Right cardiac atrium (tissue), 5 donors: Measurements from ENCODE around the gene ATP1B3. TPM values are rescaled to one million over a fixed set of nuclear protein-coding genes. Genes with fewer than 3 reads are reported as not detected.
A peak's percentile ranks its signal among the peaks of the same experiment; 100 is the strongest.
"Not testable (repeated sequence)": the region's sequence is repeated elsewhere in the genome, so short reads cannot be mapped to it uniquely, and the experiment has no call there.

ENCODE experiments used
- ATAC-seq, 2 donors: fragments of 200-7000 bp; cut with Tn5 transposase; one replicate each; pipeline versions ENCODE4 v1.8.0 to v1.9.1; 2020; ENCODE audit warnings: moderate library complexity in 2 of 2, mild to moderate bottlenecking in 1 of 2
- DNase-seq, 3 donors: peaks; one replicate each; pipeline ENCODE4 v3.0.0-alpha.2; 2020
- H3K27ac ChIP-seq: one replicate; pipeline ENCODE4 v1.5.1; 2013; ENCODE audit warnings: mild to moderate bottlenecking, low read length, control low read depth, moderate library complexity
- H3K27me3 ChIP-seq: one replicate; pipeline ENCODE4 v1.6.1; 2013; ENCODE audit not compliant: control insufficient read depth, insufficient read depth
- H3K4me1 ChIP-seq: one replicate; pipeline ENCODE4 v1.6.1; 2013; ENCODE audit warnings: low read length; ENCODE audit not compliant: control insufficient read depth, insufficient read depth
- H3K4me3 ChIP-seq: one replicate; pipeline ENCODE4 v1.5.1; 2013; ENCODE audit warnings: low read length, control low read depth
- H3K9me3 ChIP-seq: one replicate; pipeline ENCODE4 v1.6.1; 2013; ENCODE audit warnings: low read length; ENCODE audit not compliant: control insufficient read depth
- WGBS: extraction: QIAGEN DNeasy Blood & Tissue Kit; methylation state at CpG from one replicate; pipeline ENCODE4 v1.1.7; 2013; 5-methylcytosine and 5-hydroxymethylcytosine counted together
- intact Hi-C, 4 donors: fragments of 100-400 bp; cut with DNase I; formaldehyde crosslinking; loops; one replicate each; pipeline versions ENCODE4 v1.11.0 to v1.14.0; 2022 to 2023
- polyA plus RNA-seq: library from polyadenylated mRNA; stranded (reverse); fragments of 200-250 nt; gene quantifications from one replicate; pipeline ENCODE4 v1.2.3, GENCODE V29; 2013
- total RNA-seq, 4 donors: library from RNA; stranded (reverse); fragmentation: NEBNext Ultra II Directional; extraction: Animal tissue kit (Norgen Biotek cat#: 25700); gene quantifications; one replicate each; pipeline ENCODE4 v1.2.1, GENCODE V29; 2021
- donor health status: healthy with polysubstance abuse.
- donor health status: DM: no; HTN: yes; CAD: no.
- donor health status: DM: no; HTN: no; CAD: no.
- donor health status: DM: no; HTN: yes; CAD: no; lungs with severe emphysema.
- donor health status: DM: yes; HTN: yes; CAD: no.

Gene ATP1B3
- total and polyA plus RNA-seq, 5 donors, result 29.2 to 77.3 (median 51.4) TPM

DNA sequence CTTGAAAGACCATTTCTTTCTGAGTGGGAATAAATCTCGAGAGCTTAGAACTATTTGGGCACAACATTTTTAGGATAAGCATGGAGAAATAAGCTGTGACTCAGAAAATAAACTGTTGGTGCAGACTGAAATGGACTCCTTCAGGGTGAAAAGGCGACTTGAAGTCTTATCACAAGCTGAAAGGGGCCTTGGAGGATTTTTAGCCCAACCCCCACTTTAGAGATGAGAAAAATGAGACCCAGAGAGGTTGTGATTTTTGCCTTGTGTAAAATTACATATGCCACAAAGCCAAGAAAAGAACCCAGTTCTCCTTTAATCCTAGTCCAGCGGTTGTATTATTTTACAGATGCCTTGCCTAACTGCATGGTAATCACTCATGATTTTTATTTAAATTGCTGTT, 1.5 kb downstream of the ATP1B3 start:
- ATAC-seq (no peak), DNase-seq (no peak)
- 38% methylated on average over 3 of the region's 3 CpGs for WGBS
- intact Hi-C loops, result loop anchor here in 1 of 4 donors (10.0 kb wide), 2 partner anchors 83 to 143 kb away; partner anchors contain the start of gene RNF7
- Histone ChIP-seq H3K4me1 (peaks cover 2% of the 10 kb centered on the region), H3K27me3 (no peaks in the 10 kb centered on the region), H3K9me3 (no peaks in the 10 kb centered on the region), H3K27ac (no peak overlapping the region), H3K4me3 (peak overlapping the region; percentile 99)

DNA sequence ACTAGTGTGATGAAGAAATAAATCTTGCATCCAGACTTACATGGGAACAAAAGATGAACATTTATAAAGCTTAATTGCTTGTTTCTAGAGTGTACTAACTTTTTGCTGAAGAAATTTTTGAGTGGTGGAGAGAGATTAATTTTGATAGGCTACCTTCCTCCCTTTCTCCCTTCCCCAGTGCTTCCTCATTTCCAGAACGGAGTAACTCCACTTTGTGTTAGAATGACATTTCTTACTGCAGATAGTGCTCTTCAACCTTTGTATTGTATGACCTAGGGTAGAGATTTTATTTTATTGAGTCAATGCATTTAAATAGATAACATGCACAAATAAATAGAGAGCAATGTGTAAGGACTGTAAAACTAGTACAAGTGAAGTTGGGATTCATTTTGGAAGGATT, 1.9 kb downstream of the ATP1B3 start:
- Histone ChIP-seq H3K27me3 (no peaks in the 10 kb centered on the region), H3K4me1 (peaks cover 3% of the 10 kb centered on the region), H3K9me3 (no peaks in the 10 kb centered on the region), H3K27ac (no peak overlapping the region), H3K4me3 (peak overlapping the region; percentile 99)
- intact Hi-C loops, result loop anchor here in 1 of 4 donors (10.0 kb wide), 2 partner anchors 84 to 144 kb away; partner anchors contain the start of gene RNF7
- DNase-seq, result no peak
- ATAC-seq, result no peak
- WGBS, result 35% methylated on average over 1 of the region's 1 CpG

DNA sequence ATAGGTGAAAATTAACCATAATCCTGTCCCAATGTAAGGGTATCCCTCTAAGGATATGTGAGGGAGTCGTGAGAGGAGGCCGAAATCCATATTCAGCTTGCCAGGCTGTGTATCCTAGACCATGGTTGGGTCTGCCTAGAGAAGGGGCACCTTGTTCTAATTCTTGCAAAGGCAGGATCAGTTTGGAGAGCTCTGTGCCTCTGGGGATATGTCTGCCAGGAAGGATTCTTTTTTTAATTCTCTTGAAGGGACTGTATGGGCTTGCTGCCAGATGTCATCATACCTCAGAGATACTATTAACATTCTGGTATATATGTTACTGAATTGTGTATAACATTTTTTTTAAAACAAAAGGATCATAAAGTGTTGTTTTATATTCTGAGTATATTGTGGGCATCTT, 2.4 kb downstream of the ATP1B3 start:
- intact Hi-C loops, result loop anchor here in 1 of 4 donors (10.0 kb wide), 2 partner anchors 84 to 144 kb away; partner anchors contain the start of gene RNF7
- Histone ChIP-seq H3K4me1 (peaks cover 3% of the 10 kb centered on the region), H3K9me3 (no peaks in the 10 kb centered on the region), H3K27ac (no peak overlapping the region), H3K4me3 (peak overlapping the region; percentile 30), H3K27me3 (no peaks in the 10 kb centered on the region)
- WGBS, result 78% methylated on average over 2 of the region's 2 CpGs
- ATAC-seq (no peak), DNase-seq (no peak)

DNA sequence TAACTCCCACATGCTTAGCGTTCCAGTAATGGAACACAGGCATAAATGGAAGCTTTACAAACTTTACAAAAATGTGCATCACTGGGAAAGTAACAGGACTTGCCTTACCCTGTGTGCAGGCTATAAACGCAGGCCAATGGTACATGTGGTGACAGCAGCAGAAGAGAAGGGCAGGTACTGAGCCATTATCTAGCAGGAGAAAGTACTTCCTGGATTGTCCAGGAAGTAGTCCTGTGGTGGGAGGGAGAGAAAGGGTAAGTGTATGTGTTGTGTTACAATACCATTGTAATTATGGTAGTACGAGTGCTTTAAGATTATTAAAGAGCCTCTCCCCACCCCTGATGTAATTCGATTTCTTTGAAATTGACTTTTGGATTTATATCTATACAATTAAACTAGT, 5.3 kb downstream of the ATP1B3 start:
- H3K4me1 ChIP-seq, result peaks cover 3% of the 10 kb centered on the region
- 88% methylated on average over 4 of the region's 4 CpGs for WGBS
- no peaks in the 10 kb centered on the region for H3K9me3 ChIP-seq
- ATAC-seq (no peak), DNase-seq (no peak)
- H3K4me3 ChIP-seq, result no peak overlapping the region
- H3K27me3 ChIP-seq, result no peaks in the 10 kb centered on the region
- H3K27ac ChIP-seq, result no peak overlapping the region
- intact Hi-C loops, result no loop called here

DNA sequence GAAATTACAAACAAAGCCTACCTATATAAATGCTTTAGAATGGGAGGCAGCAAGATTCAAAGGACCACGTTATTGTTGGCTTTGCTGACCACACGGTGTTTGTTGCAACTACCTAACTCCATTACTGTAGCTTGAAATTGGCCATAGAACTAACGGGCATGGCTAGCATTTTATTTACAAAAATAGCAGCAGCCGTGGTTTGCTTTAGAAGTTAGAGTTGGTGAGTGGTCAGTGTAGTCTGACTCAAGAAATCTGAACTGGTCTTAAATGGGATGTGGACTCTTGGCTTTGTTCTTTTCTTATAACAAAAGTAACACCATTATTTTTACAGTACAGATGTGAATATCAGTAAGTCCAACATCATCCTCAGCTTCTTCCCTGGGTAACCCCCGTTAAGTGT, 10.6 kb downstream of the ATP1B3 start:
- intact Hi-C loops, result no loop called here
- no peak overlapping the region for H3K27ac ChIP-seq
- no peak overlapping the region for H3K4me3 ChIP-seq
- no peaks in the 10 kb centered on the region for H3K27me3 ChIP-seq
- no peak for ATAC-seq
- DNase-seq, result no peak
- H3K4me1 ChIP-seq, result peaks cover 1% of the 10 kb centered on the region
- H3K9me3 ChIP-seq, result no peaks in the 10 kb centered on the region
- 96% methylated on average over 5 of the region's 5 CpGs for WGBS

DNA sequence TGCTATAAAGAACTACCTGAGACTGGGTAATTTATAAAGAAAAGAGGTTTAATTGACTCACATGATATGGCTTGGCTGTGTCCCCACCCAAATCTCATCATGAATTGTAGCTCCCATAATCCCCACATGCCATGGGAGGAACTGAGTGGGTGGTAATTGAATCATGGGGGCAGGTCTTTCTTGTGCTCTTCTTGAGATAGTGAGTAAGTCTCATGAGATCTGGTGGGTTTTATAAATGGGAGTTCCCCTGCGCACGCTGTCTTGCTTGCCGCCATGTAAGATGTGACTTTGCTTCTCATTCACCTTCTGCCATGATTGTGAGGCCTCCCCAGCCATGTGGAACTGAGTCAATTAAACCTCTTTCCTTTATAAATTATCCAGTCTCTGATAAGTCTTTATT, 12.1 kb downstream of the ATP1B3 start:
- intact Hi-C loops, result not testable (repeated sequence)
- WGBS, result 63% methylated on average over 3 of the region's 3 CpGs

DNA sequence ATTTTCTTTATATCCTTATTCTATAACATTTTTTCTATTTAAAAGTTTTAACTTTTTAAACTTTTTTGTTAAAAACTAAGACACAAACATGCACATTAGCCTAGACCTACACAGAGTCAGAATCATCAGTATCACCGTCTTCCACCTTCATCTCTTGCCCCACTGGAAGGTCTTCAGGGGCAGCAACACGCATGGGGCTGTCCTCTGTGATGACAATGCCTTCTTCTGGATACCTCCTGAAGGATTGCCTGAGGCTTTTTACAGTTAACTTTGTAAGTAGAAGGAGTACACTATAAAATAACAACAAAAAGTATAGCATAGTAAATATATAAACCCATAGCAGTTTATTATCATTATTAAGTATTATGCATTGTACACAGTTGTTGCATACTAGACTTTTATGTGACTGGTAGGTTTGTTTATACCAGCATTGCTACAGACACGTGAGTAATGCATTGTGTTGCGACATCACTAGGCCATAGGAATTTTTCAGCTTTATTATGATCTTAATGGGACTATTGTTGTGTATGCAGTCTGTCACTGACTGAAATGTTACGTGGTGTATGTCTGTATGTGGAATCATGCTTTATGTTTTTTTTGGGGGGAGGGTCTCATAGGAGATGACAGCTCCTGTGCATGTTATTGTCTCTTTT, 18.2 kb downstream of the ATP1B3 start:
- H3K27me3 ChIP-seq, result no peaks in the 10 kb centered on the region
- no peaks in the 10 kb centered on the region for H3K9me3 ChIP-seq
- intact Hi-C loops, result no loop called here
- 85% methylated on average over 5 of the region's 5 CpGs for WGBS
- H3K4me3 ChIP-seq, result no peak overlapping the region
- H3K4me1 ChIP-seq, result no peaks in the 10 kb centered on the region
- DNase-seq, result no peak
- H3K27ac ChIP-seq, result no peak overlapping the region
- peak in 1 of 2 donors; percentile 56 for ATAC-seq

More for the DNA sequence above, 12.1 kb downstream of the ATP1B3 start:
- not testable (repeated sequence) for H3K4me1 ChIP-seq, H3K9me3 ChIP-seq, H3K27me3 ChIP-seq, DNase-seq, H3K4me3 ChIP-seq, ATAC-seq, H3K27ac ChIP-seq

DNA sequence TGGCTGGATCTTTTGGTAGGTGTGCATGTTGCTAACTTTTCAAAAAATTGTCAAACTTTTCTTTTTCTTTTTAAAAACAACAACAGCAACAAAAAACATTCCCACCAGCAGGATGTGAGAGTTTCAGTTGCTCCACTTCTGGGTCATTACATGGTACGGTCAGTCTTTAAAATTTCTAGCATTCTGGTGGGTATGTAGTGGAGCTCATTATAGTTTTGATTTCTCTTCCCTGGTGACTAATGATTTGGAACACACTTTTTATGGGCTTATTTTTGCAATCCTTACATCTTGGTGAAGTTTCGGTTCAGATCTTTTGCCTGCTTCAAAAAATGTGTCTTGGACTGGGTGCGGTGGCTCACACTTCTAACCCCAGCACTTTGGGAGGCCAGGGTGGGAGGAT, 19.3 kb downstream of the ATP1B3 start:
- Histone ChIP-seq H3K9me3 (no peaks in the 10 kb centered on the region), H3K27me3 (no peaks in the 10 kb centered on the region), H3K27ac (no peak overlapping the region), H3K4me3 (no peak overlapping the region), H3K4me1 (no peaks in the 10 kb centered on the region)
- ATAC-seq (no peak), DNase-seq (no peak)
- intact Hi-C loops, result no loop called here
- 96% methylated on average over 3 of the region's 3 CpGs for WGBS

DNA sequence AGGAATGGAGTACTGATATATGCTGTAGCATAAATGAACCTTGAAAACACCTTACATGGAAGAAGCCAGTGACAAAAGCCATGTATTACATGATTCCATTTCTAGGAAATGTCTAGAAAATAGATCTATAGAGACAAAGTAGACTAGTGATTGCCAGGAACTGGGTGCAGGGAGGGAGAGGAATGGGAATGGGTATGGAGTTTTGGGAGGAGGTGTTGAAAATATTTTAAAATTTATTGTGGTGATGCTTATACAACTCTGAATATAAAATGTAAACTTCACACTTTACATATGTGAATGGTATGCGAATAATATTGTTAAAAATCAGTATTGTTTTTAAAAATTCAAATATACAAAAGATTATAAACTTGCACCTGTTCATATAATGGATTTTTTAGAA, 22.5 kb downstream of the ATP1B3 start:
- Histone ChIP-seq H3K4me3 (no peak overlapping the region), H3K9me3 (no peaks in the 10 kb centered on the region), H3K4me1 (no peaks in the 10 kb centered on the region), H3K27me3 (no peaks in the 10 kb centered on the region), H3K27ac (no peak overlapping the region)
- 99% methylated on average over 1 of the region's 1 CpG for WGBS
- ATAC-seq (no peak), DNase-seq (no peak)
- intact Hi-C loops, result no loop called here

DNA sequence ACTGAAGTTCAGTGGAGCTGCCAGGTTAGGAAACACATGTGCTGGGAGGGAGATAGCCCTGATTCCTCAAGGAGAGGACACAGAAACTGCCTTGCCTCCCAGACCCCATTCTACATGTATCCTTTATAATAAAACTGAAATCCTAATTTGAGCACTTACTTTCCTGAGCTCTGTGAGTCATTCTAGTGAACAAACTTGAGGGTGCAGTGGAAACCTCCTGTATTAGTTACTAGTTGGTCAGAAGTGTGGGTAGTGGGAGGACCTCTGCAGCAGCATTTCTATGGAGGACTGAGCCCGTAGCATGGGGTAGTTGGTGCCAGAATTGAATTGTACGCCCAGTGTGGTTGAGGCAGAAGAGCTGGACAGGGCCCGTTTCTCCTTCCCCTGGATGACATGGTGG, 23.9 kb downstream of the ATP1B3 start:
- DNase-seq (no peak), ATAC-seq (no peak)
- WGBS, result 94% methylated on average over 3 of the region's 3 CpGs
- Histone ChIP-seq H3K4me3 (no peak overlapping the region), H3K4me1 (no peaks in the 10 kb centered on the region), H3K9me3 (no peaks in the 10 kb centered on the region), H3K27ac (no peak overlapping the region), H3K27me3 (no peaks in the 10 kb centered on the region)
- intact Hi-C loops, result no loop called here

DNA sequence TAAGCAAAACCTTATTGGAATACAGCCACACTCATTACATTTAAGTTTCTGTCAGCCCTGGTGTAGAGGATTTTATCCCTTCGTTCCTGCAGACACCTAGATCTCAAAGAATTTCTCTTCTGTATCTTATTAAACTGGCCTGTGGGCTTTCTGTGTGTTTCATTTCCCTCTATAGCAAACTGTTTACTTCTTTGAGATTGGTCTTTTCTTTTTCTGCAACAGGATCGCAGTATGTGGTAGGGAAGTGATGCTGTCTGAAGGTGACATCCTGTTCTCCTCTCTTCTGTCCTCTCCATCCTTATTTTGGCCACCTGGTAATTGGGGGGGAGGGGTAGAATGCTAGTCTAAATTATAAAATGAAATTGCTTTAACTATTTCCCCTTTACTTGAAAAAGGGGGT, 25.5 kb downstream of the ATP1B3 start:
- 72% methylated on average over 2 of the region's 2 CpGs for WGBS
- H3K27me3 ChIP-seq, result no peaks in the 10 kb centered on the region
- ATAC-seq (no peak), DNase-seq (no peak)
- no peaks in the 10 kb centered on the region for H3K9me3 ChIP-seq
- H3K4me1 ChIP-seq, result no peaks in the 10 kb centered on the region
- intact Hi-C loops, result no loop called here
- H3K4me3 ChIP-seq, result no peak overlapping the region
- H3K27ac ChIP-seq, result no peak overlapping the region

DNA sequence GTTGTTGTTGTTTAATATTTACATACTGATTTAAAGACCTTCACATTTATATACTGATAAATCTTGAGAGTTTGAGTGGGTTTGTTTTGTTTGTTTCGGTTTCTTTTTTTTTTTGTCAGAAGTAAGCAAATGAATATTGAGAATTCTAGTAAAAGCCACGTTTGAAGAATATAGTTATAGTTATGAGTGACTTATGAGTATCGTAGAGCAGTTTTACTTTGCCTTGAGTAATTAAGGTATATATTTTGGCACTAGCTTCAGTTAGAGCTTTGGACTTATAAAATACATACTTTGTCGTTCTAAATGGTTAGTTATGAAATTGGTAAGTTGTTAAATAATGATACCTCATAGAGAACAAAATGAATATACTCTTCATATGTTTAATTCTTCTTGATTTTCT, 27.8 kb downstream of the ATP1B3 start:
- H3K9me3 ChIP-seq, result no peaks in the 10 kb centered on the region
- 90% methylated on average over 4 of the region's 4 CpGs for WGBS
- no peak overlapping the region for H3K4me3 ChIP-seq
- H3K27me3 ChIP-seq, result no peaks in the 10 kb centered on the region
- H3K4me1 ChIP-seq, result no peaks in the 10 kb centered on the region
- intact Hi-C loops, result no loop called here
- H3K27ac ChIP-seq, result no peak overlapping the region
- no peak for ATAC-seq
- no peak for DNase-seq
